ENCODE data around the gene SND1.

The SND1 gene

DNA sequence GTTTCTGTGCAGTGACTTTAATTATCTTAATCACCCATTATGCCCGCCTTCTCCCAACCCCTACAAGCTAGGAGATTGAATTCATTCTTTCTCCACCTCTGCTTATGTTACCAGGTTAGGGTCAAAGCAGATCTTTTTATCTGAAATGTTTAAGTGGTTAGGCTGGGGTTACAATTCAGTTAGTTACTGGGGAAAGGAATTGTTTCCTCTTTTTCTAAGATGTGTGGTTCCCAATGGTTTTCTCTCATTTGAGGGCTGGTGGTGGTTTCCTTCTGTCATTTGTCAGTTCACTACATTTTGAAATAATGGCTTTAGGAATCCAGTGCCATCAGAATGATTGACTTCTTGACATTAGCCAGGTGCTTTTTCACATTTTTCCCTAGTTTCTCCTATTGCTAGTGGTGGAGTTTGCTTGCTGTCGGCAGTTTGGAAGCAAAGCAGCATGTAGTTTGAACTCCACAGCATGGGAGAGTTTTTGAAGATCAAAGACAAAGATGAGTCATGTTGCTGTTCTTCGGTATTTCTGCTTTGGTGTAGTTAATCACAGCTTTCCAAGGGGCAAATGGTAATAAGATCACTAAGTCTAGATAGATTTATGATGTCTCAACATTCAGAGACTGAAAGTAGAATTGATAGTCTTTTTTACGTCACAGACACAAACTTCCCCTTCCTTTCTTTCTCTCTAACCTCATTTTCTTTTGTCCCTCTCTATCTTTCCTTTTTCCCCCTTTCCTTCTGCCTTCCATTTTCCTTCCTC, 168.2 kb downstream of the SND1 start (continued):
- TF ChIP-seq, protein P1, sequence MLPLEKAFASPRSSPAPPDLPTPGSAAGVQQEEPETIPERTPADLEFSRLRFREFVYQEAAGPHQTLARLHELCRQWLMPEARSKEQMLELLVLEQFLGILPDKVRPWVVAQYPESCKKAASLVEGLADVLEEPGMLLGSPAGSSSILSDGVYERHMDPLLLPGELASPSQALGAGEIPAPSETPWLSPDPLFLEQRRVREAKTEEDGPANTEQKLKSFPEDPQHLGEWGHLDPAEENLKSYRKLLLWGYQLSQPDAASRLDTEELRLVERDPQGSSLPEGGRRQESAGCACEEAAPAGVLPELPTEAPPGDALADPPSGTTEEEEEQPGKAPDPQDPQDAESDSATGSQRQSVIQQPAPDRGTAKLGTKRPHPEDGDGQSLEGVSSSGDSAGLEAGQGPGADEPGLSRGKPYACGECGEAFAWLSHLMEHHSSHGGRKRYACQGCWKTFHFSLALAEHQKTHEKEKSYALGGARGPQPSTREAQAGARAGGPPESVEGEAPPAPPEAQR (tag by site-specific recombination; IDR thresholded peaks at IDR 0.05): no peak
- TF ChIP-seq ZNF561 (tag by site-specific recombination; IDR thresholded peaks at IDR 0.05; ENCODE audit: borderline replicate concordance) (no peak; the same call in 1 of the 2 replicates), OSR2 (tag by site-specific recombination; IDR thresholded peaks at IDR 0.05) (peak; percentile 72), PRDM1 (tag by site-specific recombination; IDR thresholded peaks at IDR 0.05) (peak; percentile 88), ZNF280D (tag by site-specific recombination; IDR thresholded peaks at IDR 0.05) (no peak), ZNF341 (tag by site-specific recombination; IDR thresholded peaks at IDR 0.05; ENCODE audit: low read depth) (no peak), ZNF184 (tag by site-specific recombination; IDR thresholded peaks at IDR 0.05) (no peak), ZNF248 (tag by site-specific recombination; IDR thresholded peaks at IDR 0.05) (no peak), BCL11A (tag by site-specific recombination; IDR thresholded peaks at IDR 0.05; ENCODE audit: low read depth) (no peak), ZNF169 (tag by site-specific recombination; IDR thresholded peaks at IDR 0.05) (no peak), GLIS1 (tag by site-specific recombination; IDR thresholded peaks at IDR 0.05) (peak; percentile 72), ZNF701 (tag by site-specific recombination; IDR thresholded peaks at IDR 0.05) (no peak), ZNF660 (tag by site-specific recombination; IDR thresholded peaks at IDR 0.05) (peak; percentile 88), SP3 (tag by site-specific recombination; IDR thresholded peaks at IDR 0.05) (no peak), ZNF555 (tag by site-specific recombination; conservative IDR thresholded peaks at IDR 0.05) (no peak), ZNF174 (tag by site-specific recombination; IDR thresholded peaks at IDR 0.05) (no peak), ZBTB21 (tag by site-specific recombination; IDR thresholded peaks at IDR 0.05) (peak; percentile 75), ZNF311 (tag by site-specific recombination; IDR thresholded peaks at IDR 0.05; ENCODE audit: borderline replicate concordance) (no peak), ZNF426 (tag by site-specific recombination; IDR thresholded peaks at IDR 0.05) (no peak), ZNF529 (tag by site-specific recombination; IDR thresholded peaks at IDR 0.05; ENCODE audit: insufficient replicate concordance) (no peak), IKZF3 (tag by site-specific recombination; IDR thresholded peaks at IDR 0.05) (peak; percentile 82), ZNF19 (tag by site-specific recombination; IDR thresholded peaks at IDR 0.05; ENCODE audit: low read depth) (no peak), ZFP69B (tag by site-specific recombination; IDR thresholded peaks at IDR 0.05) (no peak), ZXDB (tag by site-specific recombination; IDR thresholded peaks at IDR 0.05) (peak; percentile 57), FEZF1 (tag by site-specific recombination; IDR thresholded peaks at IDR 0.05) (peak; percentile 94)
- TF ChIP-seq, protein P2, sequence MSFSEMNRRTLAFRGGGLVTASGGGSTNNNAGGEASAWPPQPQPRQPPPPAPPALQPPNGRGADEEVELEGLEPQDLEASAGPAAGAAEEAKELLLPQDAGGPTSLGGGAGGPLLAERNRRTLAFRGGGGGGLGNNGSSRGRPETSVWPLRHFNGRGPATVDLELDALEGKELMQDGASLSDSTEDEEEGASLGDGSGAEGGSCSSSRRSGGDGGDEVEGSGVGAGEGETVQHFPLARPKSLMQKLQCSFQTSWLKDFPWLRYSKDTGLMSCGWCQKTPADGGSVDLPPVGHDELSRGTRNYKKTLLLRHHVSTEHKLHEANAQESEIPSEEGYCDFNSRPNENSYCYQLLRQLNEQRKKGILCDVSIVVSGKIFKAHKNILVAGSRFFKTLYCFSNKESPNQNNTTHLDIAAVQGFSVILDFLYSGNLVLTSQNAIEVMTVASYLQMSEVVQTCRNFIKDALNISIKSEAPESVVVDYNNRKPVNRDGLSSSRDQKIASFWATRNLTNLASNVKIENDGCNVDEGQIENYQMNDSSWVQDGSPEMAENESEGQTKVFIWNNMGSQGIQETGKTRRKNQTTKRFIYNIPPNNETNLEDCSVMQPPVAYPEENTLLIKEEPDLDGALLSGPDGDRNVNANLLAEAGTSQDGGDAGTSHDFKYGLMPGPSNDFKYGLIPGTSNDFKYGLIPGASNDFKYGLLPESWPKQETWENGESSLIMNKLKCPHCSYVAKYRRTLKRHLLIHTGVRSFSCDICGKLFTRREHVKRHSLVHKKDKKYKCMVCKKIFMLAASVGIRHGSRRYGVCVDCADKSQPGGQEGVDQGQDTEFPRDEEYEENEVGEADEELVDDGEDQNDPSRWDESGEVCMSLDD (tag by site-specific recombination; IDR thresholded peaks at IDR 0.05): no peak
- TF ChIP-seq, protein P3, sequence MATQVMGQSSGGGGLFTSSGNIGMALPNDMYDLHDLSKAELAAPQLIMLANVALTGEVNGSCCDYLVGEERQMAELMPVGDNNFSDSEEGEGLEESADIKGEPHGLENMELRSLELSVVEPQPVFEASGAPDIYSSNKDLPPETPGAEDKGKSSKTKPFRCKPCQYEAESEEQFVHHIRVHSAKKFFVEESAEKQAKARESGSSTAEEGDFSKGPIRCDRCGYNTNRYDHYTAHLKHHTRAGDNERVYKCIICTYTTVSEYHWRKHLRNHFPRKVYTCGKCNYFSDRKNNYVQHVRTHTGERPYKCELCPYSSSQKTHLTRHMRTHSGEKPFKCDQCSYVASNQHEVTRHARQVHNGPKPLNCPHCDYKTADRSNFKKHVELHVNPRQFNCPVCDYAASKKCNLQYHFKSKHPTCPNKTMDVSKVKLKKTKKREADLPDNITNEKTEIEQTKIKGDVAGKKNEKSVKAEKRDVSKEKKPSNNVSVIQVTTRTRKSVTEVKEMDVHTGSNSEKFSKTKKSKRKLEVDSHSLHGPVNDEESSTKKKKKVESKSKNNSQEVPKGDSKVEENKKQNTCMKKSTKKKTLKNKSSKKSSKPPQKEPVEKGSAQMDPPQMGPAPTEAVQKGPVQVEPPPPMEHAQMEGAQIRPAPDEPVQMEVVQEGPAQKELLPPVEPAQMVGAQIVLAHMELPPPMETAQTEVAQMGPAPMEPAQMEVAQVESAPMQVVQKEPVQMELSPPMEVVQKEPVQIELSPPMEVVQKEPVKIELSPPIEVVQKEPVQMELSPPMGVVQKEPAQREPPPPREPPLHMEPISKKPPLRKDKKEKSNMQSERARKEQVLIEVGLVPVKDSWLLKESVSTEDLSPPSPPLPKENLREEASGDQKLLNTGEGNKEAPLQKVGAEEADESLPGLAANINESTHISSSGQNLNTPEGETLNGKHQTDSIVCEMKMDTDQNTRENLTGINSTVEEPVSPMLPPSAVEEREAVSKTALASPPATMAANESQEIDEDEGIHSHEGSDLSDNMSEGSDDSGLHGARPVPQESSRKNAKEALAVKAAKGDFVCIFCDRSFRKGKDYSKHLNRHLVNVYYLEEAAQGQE (tag by site-specific recombination; IDR thresholded peaks at IDR 0.05): no peak
- TF ChIP-seq, protein P4, sequence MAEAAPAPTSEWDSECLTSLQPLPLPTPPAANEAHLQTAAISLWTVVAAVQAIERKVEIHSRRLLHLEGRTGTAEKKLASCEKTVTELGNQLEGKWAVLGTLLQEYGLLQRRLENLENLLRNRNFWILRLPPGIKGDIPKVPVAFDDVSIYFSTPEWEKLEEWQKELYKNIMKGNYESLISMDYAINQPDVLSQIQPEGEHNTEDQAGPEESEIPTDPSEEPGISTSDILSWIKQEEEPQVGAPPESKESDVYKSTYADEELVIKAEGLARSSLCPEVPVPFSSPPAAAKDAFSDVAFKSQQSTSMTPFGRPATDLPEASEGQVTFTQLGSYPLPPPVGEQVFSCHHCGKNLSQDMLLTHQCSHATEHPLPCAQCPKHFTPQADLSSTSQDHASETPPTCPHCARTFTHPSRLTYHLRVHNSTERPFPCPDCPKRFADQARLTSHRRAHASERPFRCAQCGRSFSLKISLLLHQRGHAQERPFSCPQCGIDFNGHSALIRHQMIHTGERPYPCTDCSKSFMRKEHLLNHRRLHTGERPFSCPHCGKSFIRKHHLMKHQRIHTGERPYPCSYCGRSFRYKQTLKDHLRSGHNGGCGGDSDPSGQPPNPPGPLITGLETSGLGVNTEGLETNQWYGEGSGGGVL (tag by site-specific recombination; IDR thresholded peaks at IDR 0.05): no peak
